ENCODE results near the gene GNG7.

The GNG7 gene

DNA sequence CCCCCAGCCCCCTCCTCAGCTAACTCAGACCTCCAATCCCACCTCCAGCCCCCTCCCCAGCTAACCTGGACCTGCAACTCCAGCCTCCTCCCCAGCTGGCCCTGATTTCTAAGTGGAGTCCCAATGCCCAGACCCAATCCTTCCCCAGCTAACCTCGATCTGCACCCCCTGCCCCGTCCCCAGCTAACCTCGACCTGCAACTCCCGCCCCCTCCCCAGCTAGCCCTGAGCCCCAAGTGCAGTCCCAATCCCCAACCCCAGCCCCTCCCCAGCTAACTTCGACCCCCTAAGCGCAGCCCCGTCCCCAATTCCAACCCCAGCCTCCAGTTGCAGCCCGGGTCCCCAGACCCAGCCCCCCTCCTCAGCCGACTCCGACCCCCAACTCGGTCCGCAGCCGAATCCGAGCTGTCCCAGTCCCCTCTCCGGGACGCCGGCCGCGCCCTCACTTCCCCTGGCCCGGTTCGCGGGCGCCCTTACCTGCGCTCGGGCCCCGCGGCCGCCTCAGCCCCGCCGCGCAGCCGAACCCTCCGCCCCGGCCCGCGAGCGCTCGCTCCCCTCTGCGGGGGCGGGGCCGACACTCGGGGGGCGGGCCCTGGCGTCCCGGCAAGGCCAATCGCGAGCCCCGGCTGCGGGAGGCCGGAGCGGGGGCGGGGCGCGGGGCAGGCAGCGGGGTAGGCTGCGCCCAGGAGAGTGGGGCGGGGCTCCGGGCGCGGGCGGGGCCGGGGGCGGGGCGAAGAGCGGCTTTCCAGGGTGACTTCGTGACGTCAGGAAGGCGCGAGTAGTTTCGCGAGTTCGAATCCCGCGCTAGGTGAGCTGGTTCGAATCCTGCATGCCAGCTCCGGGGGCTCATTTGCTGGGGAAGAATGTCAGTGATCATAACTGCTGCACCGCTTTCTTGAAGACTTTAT is at the start of gene GNG7:
Gene GNG7 (minus strand): TSS at position 525 of the 907 bp plus-strand sequence. CDS start 182,006 bp downstream, outside the sequence.
- DNase-seq: peak; percentile 11

DNA sequence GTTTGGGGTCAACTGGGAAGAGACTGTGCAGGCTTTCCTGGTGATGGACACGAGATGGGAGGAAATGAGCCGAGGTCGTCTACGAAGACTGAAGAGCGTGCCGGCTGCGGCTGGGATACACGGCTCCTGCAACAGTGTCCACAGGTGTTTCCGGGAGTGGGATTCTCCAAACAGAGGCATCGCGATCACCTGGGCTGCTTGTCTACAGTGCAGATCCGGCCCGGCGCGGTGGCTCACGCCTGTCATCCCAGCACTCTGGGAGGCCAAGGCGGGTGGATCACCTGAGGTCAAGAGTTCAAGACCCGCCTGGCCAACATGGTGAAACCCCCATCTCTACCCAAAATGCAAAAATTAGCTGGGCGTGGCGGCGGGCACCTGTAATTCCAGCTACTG is 48.9 kb upstream of the GNG7 start:
- DNase-seq: no peak

DNA sequence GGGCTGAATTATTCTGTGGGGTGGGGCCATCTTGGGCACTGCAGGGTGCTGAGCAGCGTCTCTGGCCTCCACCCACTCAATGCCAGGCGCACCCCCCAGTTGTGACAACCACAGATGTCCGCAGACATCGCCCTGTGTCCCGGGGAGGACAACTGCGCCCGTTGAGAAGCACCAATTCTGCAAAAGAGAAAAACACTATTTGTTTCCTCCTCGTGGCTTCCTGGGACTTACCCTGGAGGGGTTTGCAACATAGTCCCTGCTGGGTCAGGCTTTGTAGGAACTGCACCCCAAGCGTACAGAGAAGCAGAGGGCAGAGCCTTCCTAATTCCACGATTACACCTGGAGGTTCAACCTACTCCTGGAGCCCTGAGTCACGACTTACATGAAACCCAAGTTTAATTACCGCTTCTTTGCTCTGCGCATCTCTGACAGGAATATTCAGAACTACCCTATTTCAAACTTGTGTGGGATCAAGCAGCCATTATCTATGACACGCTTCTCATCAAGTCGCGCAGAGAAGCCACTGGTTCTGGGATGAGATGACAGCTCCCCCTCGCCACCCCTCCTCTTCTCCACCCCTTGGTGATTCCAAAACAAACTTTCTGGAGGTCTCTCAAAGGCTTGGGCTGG is 48.4 kb upstream of the GNG7 start:
- no peak for DNase-seq

DNA sequence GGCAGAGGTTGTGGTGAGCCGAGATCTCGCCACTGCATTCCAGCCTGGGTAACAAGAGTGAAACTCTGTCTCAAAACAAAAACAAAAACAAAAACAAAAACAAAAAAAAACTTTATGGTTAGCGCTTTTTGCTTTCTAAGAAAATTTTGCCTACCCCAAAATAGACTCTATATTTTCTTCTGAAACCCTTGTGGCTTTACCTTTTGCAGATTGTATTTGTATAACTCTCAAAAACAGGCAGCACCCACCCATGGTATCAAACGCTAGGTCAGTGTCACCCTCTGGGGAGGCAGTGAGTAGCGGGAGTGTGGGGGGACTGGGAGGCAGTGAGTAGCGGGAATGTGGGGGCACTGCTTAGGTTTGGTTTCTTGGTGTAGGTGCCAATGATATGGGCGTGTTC is 44.9 kb upstream of the GNG7 start:
- no peak for DNase-seq

DNA sequence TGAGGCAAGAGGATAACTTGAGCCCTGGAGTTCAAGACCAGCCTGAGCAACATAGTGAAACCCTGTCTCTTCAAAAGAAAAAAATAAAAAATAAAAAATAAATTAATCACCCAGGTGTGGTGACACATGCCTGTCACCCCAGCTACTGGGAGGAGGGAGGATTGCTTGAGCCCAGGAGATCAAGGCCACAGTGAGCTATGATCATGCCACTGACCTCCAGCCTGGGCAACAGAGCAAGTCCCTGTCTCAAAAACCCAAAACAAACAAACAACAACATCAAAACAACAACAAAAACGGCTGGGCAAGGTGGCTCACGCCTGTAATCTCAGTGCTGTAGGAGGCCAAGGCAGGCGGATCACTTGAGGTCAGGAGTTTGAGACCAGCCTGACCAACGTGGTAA is 41.6 kb upstream of the GNG7 start:
- DNase-seq: no peak

DNA sequence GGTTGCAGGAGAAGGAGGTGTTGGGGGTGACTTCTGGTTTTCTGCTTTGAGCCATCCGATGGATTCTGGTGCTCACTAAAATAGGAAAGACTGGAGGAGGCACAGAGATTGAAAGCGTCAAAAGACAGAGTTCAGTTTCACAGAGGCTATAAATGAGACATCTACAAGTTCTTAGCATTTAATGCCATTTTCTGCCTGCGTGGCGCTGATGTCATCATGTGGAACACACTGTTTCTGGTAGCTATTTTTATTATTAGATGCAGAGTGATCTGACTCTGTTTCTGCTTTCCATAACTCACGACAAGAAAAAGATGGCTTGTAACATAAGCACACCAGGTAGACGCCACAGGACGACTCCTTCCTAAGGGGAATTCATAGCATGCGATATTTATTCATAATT is 40.6 kb upstream of the GNG7 start:
- DNase-seq: no peak

DNA sequence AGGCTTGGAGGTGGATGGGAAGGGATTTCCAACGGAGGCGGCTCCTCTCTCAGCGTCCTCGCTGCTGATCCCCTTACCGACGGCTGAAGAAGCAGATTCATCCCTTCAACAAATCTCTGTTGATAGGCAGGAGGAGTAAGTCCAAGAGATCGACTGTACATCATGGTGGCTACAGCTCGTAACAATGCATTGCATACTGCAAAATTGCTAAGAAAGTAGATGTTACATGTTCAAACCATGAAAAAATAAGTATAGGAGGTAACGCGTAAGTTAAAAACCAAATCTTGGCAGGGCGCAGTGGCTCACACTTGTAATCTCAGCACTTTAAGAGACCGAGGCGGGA is 37.8 kb upstream of the GNG7 start:
- no peak for DNase-seq

DNA sequence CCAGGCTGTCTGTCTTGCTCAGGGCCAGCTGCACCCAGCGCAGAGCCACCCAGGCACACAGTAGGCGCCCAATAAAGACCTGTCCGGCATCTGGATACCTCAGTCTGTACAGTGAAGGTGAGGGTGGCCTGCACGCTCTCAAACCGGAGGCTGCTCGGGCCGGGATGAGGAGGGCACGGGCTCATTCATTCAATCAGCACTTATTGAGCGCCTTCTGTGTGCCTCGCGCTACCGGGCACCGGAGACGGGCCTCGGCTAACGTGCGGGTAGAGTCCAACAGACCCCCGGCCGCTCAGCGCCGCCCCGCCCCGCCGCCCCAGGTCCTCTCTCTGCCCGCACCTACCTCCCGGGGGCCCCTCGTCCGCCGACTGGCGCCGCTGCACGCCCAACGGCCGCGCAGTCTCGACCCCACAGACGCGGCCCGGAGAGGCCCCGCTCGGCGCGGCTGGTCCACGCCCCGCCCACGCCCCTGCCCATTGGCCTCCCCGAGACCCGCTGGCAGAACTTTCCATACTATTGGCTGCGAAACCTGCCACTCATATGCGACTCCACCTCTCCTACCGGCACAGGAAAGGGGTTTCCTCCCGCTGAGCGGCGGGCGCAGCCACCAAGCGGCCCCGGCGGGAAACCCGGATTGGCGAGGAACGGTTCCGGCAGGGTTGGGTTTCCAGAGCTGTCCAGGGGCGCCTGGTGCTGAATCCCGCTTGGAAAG is 37.3 kb upstream of the GNG7 start, which contains the start of gene SLC39A3:
Gene SLC39A3 (minus strand): TSS at position 416 of the 712 bp plus-strand sequence. CDS start 2,760 bp downstream, outside the sequence.
- DNase-seq: peak; percentile 82

DNA sequence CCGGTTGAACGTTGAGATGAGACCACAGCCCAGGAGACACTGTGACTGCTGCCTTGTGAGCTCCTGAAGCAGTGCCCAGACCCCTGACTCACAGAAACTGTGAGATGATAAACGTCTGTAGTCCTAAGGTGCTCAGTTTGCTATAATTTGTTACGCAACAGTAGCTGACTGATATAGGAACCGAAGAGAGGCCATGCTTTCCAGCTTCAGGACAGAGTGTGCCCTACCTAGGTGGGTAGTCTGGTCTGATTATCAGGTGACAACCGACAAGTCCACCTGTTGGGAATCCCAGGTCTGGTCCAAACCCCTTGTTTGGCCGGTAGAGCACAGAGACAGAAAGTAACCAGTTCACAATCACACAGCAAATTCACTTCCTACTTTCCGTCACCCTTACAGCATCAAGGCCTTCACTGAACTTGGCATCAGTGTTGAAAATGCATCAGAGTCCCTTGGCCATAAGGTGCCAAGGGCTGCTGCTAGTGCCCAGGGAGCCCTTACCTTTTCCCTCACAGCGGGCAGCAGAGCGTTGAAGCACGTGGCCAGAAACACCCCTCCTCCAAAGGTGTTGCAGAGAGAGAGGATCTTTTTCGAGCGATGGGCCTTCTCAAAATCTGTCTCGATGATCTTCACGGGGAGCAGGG is 34.2 kb upstream of the GNG7 start:
- DNase-seq: no peak

DNA sequence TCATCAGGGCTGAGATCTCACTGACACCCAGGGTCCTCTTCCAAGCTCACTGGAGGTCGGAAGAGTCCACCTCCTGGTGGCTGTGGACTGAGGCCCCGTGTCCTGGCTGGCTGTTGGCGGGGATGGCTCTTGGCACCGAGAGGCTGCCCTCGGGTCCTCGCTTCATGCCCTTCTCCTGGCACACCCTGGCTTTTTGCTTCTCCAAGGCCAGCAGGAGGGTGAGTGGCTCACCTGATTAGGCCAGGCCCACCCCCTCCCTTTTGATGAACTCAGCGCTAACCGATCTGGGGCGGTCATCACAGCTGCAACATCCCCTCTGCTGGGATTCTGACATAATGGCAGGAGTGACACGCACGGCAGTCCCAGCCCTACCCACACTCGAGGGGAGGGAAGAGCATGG is 32.9 kb upstream of the GNG7 start:
- no peak for DNase-seq

DNA sequence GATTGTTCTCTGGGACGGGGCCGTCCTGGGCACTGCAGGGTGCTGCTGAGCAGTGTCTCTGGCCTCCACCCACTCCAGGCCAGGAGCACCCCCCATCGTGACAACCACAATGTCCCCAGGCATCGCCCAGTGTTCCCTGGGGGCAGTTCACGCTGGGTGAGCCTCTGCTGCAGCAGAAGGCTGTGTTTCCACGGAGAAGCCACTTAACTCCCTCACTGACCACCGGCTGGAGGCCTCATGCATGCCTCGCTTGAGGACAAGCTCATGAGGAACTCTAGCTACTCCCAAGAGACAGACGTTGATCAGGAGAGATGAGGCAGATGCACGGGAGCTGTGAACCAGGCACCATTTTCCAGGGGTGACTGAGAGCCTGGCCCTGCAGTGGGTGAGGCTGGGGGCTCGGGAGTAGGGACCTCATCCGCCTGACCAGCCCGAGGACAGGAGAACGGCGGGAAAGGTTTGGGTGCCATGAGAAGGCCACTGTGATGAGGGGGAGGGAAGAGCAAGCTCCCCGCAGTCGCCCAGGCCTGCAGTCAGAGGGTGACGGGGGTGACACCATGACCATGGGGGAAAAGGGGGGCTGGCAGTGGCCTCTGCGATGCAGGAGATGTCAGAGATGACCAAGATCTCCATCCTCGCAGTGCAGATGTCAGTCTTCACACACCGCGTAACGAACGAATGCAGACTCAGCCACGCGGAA is 32.2 kb upstream of the GNG7 start:
- no peak for DNase-seq

DNA sequence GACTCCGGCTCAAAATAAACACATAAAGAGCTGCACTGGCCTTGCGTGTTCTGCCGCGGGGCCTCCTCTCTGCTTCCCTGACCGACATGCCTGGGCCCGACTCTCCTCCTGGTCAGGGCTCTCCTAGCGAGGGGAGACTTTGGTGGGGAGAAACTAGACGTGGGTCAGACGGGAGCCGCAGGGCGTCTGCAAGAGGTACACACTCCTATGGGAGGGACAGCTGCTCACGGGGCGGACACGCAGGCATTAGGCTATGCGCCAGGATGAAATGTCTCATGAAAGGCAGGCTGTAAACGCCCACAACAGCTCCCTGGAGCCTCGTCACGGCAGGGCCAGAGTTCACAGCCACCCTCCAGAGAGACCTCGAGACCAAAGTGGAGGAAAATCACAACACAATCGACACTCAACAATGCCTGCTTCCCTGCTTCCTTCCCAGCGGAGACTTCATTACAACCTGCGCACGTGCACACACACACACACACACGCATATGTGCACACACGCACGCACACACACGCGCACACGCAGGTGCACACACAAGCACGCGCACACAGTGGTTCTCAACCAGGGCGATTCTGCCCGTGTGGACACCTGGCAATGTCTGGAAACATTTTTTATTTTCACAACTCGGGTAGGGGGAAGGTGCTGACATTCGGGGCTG is 31.6 kb upstream of the GNG7 start:
- DNase-seq: no peak

DNA sequence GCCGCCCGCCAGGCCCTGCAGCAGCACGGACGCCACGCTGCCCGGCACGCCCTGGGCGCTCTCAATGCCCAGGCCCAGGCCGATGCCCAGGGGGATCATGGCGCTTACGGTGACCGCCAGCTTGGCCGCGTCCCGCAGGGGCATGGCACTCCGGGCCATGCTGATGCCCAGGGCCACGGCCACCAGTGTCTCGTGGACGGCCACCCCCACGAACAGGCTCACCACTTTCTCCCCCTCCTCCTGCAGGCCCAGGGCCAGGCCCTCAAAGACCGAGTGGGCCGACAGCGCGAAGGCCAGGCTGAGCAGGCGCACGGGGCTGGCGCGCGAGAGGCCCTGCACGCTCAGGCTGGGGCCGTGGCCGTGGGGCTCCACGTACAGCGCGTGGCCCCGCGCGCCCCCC is 30.4 kb upstream of the GNG7 start:
- no peak for DNase-seq

DNA sequence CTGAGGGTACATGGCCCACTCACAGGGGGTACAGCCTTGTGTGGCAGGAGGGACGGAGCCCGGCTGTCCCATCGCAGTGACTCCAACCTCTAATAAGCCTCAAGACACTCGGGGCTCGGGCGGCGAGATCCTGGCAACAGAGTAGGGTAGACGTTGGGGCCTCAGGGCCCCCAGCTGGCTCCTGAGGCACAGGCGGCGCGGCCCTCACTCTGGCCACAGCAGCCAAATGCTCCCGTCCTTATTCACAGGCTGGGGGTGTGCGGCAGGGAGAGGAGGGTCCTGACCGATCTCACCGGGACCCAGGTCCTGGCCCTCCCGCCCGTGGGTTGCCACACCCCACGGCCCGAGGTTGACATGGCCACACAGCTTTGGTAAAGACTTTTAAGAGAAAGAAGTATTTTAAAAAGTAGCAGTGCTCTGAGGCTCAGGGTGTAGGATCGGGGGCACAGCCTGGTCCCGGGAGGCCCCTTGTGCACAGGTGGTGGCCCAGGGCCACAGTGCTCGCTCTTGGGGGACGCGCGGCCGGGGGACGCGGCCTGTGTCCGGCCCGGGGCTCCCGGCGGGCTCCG is 29.7 kb upstream of the GNG7 start:
- DNase-seq: no peak

DNA sequence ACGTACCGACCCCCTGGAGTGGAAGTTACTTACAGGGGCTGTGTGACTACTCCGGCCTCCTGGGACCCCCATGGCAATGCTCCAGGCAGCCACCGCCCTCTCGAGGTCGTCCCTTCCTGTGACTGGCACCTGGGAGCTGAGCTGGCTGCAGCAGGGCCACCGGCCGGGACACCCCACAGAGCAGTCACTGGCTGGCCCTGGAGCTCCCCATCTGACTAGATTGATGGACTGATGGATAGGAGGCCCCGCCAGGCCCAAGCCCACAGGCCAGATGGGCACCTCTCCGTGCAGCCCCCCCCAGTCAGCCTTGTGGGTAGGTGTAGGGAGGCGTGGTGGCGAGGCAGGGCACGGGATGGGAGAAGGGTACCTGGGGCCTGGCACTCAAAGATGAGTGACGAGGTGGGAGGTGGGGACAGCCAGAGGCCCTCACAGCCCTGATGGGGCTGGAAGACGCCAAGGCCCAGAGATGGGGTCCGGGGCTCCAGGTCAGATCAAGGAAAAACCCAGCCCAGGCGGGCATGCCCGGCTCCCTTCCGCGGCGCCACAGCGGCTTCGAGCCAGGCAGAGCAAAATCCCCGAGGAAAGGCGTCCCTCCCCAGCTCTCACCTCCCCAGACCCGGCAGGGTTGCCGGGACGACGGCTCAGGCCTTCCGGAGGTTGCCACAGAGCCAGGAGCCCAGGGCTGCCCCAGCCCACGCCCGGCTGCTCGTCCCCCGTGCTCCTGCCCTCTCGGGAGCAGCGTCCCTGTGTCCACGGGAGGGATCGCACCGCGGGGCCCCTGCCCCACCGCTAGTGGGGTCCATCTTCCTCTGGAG is 28.9 kb upstream of the GNG7 start:
- DNase-seq: no peak

DNA sequence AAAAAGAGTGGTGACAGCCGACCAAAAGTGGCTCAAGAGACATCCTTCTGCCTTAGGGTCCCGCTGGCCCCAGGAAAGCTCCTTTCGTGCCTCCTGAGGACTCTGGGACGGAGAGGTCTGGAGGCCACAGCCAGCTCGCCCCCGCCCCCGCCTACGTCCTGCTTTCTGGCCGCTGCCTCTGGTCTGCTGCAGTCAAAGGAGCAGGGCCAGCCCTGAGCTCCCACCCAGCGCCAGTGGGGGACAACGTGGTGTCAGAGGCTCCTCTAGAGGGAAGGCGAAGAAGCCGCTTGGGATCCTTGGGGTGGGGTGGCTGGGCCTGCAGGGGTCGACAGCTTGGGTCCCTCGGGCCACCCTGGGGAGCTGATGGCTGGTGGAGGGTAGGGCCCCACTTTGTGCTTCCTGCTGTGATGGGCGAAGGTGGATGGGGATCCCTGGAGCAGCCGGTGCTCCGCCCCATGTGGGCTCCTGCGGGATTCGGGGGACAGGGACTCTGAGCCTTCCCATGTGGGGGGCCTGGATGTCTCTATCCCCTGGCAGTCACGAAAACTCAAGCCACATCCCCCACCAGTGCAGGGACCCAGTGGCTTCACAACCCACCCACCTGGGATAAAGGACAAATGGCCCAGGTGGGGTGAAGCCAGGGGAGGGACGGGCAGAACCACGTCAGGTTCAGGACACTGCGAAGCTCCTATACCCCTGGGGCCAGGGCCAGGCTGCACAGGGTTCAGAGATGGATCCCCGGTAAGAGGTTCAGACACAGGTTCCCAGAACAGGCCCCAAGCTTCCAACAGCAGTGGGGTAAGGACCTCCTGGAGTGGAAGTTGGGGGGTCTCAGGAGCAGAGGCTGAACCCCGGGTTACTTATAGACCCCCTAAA is 27.7 kb upstream of the GNG7 start:
- DNase-seq: no peak

DNA sequence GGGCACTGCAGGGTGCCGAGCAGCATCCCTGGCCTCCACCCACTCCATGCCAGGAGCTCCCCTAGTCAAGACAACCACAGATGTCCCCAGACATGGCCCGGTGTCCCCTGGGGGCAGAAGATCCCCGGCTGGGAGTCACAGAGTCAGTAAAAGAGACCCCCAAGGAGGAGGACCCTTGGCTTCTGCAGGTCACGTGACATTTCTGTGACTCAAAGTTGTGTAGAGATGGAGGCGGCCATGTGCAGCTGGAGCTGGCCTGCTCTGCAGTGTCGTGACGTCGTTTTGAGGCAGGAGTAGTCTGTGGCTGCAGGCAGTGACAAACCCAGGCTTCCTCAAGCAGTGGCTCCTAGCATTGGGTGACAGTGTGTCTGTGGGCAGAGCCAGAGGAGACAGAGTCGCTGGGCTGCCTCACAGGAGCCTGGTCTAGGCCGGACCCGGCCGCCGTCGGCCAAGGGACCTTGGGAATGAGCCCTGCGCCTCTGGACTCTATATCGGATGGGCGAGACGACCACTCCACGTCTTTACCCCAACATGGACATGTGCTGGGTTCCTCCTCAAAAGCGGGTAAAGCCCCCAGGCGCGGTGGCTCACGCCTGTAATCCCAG is 26.4 kb upstream of the GNG7 start:
- DNase-seq: no peak

DNA sequence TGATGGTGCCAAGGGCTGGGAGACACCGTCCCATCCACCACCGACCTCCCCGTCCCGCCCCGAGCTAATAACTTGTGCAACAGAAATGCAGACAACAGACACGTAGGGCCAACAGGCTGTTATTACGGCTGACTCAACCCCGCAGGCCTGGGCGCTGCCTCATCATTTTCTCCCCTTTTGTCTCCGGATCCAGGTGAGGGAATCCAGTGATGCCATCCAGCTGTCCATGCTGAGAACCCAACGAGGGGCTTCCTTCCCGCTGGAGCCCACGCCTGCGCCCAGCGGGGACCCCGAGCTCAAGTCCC is 25.1 kb upstream of the GNG7 start:
- no peak for DNase-seq

DNA sequence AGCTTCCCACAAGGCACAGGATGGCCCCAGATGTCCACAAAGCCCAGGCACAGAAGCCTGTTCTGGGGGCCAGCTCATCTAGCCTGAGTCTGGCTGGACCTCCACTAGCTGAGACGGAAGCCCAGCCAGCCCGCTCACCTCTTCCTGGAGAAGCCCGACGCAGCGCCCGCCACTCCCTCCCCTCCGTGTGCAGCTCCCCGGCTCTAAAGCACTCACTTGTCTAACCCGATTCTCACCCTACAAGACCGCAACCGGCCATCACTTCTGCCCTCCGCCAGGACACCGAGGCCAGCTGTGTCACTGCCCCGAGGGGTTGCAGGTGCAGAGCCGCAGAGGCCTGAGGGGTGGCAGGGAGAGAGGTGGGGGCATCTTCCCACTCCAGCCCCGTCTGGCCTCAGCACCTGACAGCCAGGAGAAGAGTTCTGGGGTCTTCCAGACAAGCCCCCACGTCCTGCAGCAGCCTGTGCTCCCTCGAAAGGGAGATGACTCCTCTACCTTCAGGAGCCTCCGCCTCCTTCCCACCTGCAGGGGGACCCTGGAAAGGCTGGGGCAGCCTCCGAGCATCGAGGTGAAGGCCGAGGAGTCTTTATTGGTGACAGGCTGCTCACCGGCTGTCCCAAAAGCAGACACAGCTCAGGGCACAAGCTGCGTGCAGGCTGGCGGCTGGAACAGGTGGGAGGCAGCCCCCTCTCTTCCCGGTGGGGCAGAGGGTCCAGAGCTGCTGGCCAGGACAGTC is 24.6 kb upstream of the GNG7 start:
- no peak for DNase-seq
